CD14-positive monocyte (primary cell): ENCODE data around the gene ZNF611. TPM values are rescaled to one million over a fixed set of nuclear protein-coding genes. Genes with fewer than 3 reads are reported as not detected.
"Not testable (repeated sequence)": the region's sequence is repeated elsewhere in the genome, so short reads cannot be mapped to it uniquely, and the experiment has no call there.

ENCODE experiments used
- DNase-seq, 3 donors: peaks; one replicate each; pipeline ENCODE4 v3.0.0-alpha.2; 2011 to 2022
- H2AFZ ChIP-seq: 2 replicates; pipeline ENCODE4 v1.6.0; 2012; ENCODE audit warnings: mild to moderate bottlenecking, low read depth, low read length, inconsistent platforms; ENCODE audit not compliant: insufficient read depth, poor library complexity, severe bottlenecking
- H3K27ac ChIP-seq, 2 donors: 1 replicate in 1 of 2; 2 replicates in 1 of 2; pipeline ENCODE4 v1.5.1; 2012 to 2013; ENCODE audit warnings: low read length in 2 of 2, control low read depth in 1 of 2, inconsistent platforms in 1 of 2, low read depth in 1 of 2, mild to moderate bottlenecking in 1 of 2
- H3K27me3 ChIP-seq, 2 donors: one replicate each; pipeline versions ENCODE4 v1.6.0 to v1.6.1; 2011 to 2013; ENCODE audit warnings: low read length in 2 of 2; ENCODE audit not compliant: control insufficient read depth in 2 of 2, insufficient read depth in 2 of 2
- H3K36me3 ChIP-seq, 2 donors: replicated peaks in 1 of 2; 1 replicate in 1 of 2; 2 replicates in 1 of 2; pipeline versions ENCODE4 v1.5.1 to v1.6.1; 2012 to 2013; ENCODE audit warnings: low read length in 2 of 2, control low read depth in 1 of 2, inconsistent platforms in 1 of 2, mild to moderate bottlenecking in 1 of 2; ENCODE audit not compliant: insufficient read depth in 2 of 2, control insufficient read depth in 1 of 2
- H3K4me1 ChIP-seq, 2 donors: 1 replicate in 1 of 2; 2 replicates in 1 of 2; pipeline versions ENCODE4 v1.5.1 to v1.6.1; 2012 to 2013; ENCODE audit warnings: low read length in 2 of 2, control low read depth in 1 of 2, inconsistent platforms in 1 of 2, mild to moderate bottlenecking in 1 of 2, moderate library complexity in 1 of 2; ENCODE audit not compliant: insufficient read depth in 2 of 2, control insufficient read depth in 1 of 2
- H3K4me2 ChIP-seq: replicated peaks from 2 replicates; pipeline ENCODE3; 2012; ENCODE audit warnings: low read length, moderate library complexity, mild to moderate bottlenecking; ENCODE audit not compliant: poor library complexity, severe bottlenecking; ENCODE audit errors: extremely low read depth
- H3K4me3 ChIP-seq, 3 experiments: fragments of 200-600 bp in 1 of 3; sonication (generic) in 1 of 3; replicated peaks in 1 of 3; 1 replicate in 2 of 3; 2 replicates in 1 of 3; pipeline ENCODE4 v1.5.1; 2011 to 2013; ENCODE audit warnings: low read length in 3 of 3, mild to moderate bottlenecking in 3 of 3, control low read depth in 2 of 3, low read depth in 2 of 3, inconsistent platforms in 1 of 3, moderate library complexity in 1 of 3
- H3K79me2 ChIP-seq: 2 replicates; pipeline ENCODE4 v1.6.0; 2012; ENCODE audit warnings: mild to moderate bottlenecking, control low read depth, inconsistent platforms, low read length, moderate library complexity; ENCODE audit not compliant: insufficient read depth
- H3K9ac ChIP-seq: 2 replicates; pipeline ENCODE4 v1.6.0; 2017; ENCODE audit warnings: low read length, mild to moderate bottlenecking; ENCODE audit not compliant: insufficient read depth, poor library complexity, severe bottlenecking
- H3K9me3 ChIP-seq, 2 donors: replicated peaks in 1 of 2; 1 replicate in 1 of 2; 2 replicates in 1 of 2; pipeline versions ENCODE4 v1.5.1 to v1.6.1; 2012 to 2013; ENCODE audit warnings: low read length in 2 of 2, control low read depth in 1 of 2; ENCODE audit not compliant: control insufficient read depth in 1 of 2, insufficient read depth in 1 of 2
- H4K20me1 ChIP-seq: 2 replicates; pipeline ENCODE4 v1.6.0; 2012; ENCODE audit warnings: mild to moderate bottlenecking, low read length, control low read depth, moderate library complexity; ENCODE audit not compliant: insufficient read depth
- H3K27ac Mint-ChIP-seq, 7 donors: one replicate each; pipeline ENCODE4 v1.8.0; 2020; ENCODE audit warnings: mild to moderate bottlenecking in 7 of 7, mixed read lengths in 7 of 7, moderate library complexity in 6 of 7, inconsistent platforms in 2 of 7
- H3K27me3 Mint-ChIP-seq, 3 donors: one replicate each; pipeline ENCODE4 v1.8.0; 2021 to 2022; ENCODE audit warnings: low read depth in 3 of 3, mild to moderate bottlenecking in 3 of 3, mixed read lengths in 3 of 3, moderate library complexity in 3 of 3, inconsistent platforms in 1 of 3
- H3K36me3 Mint-ChIP-seq, 2 donors: one replicate each; pipeline ENCODE4 v1.8.0; 2020; ENCODE audit warnings: mixed read lengths in 2 of 2, inconsistent platforms in 1 of 2, mild to moderate bottlenecking in 1 of 2
- H3K4me1 Mint-ChIP-seq: one replicate; pipeline ENCODE4 v1.8.0; 2020; ENCODE audit warnings: mild to moderate bottlenecking, mixed read lengths
- H3K4me3 Mint-ChIP-seq, 2 donors: one replicate each; pipeline ENCODE4 v1.8.0; 2020; ENCODE audit warnings: mild to moderate bottlenecking in 2 of 2, mixed read lengths in 2 of 2, moderate library complexity in 1 of 2
- H3K9me3 Mint-ChIP-seq, 7 donors: one replicate each; pipeline ENCODE4 v1.8.0; 2020 to 2022; ENCODE audit warnings: mixed read lengths in 7 of 7, mild to moderate bottlenecking in 6 of 7, moderate library complexity in 6 of 7, inconsistent platforms in 2 of 7
- CTCF ChIP-seq: fragments of 200-600 bp; IDR thresholded peaks from one replicate; pipeline ENCODE4 v1.8.0; 2022; ENCODE audit warnings: antibody characterized with exemption, mild to moderate bottlenecking
- WGBS: methylation state at CpG from one replicate; pipeline ENCODE4 v1.1.5; 2013; ENCODE audit warnings: missing lambda C conversion rate; ENCODE audit not compliant: insufficient coverage; 5-methylcytosine and 5-hydroxymethylcytosine counted together
- intact Hi-C, 2 donors: fragments of 100-400 bp; cut with micrococcal nuclease; formaldehyde crosslinking; loops; one replicate each; pipeline versions ENCODE4 v1.15.0 to v1.15.1; 2023
- polyA plus RNA-seq, 3 donors: library from polyadenylated mRNA; depleted of rRNA in 1 of 3; unstranded in 2 of 3; stranded (reverse) in 1 of 3; fragments of 300-500 nt in 2 of 3; fragments of >200 nt in 1 of 3; fragmentation: Illumina TruSeq in 2 of 3; gene quantifications; 1 replicate in 2 of 3; 2 replicates in 1 of 3; pipeline ENCODE4 v1.2.3, GENCODE V29; 2012 to 2021

ZNF611 gene
- polyA plus RNA-seq, 3 donors, result 5.5 to 20.2 (median 12.0) TPM

GRCh38 chr19:52716522-52716921 is 18.3 kb downstream of the ZNF611 start:
- Histone ChIP-seq H3K4me2 (no peak overlapping the region), H3K36me3 (peaks cover 37 to 56% of the 10 kb centered on the region in 2 donors), H3K4me1 (peaks cover 0 to 5% of the 10 kb centered on the region in 2 donors), H3K9ac (no peak overlapping the region), H3K4me3 (no peak overlapping the region), H3K79me2 (no peaks in the 10 kb centered on the region), H3K9me3 (peaks cover 28 to 46% of the 10 kb centered on the region in 2 donors), H3K27me3 (no peaks in the 10 kb centered on the region), H3K27ac (no peak overlapping the region), H4K20me1 (no peaks in the 10 kb centered on the region), H2AFZ (no peak overlapping the region)
- TF ChIP-seq CTCF, result no peak
- no peak overlapping the region for H3K27ac Mint-ChIP-seq
- peaks cover 0 to 2% (median 0%) of the 10 kb centered on the region in 3 donors for H3K27me3 Mint-ChIP-seq
- no peak for DNase-seq
- H3K4me1 Mint-ChIP-seq, result peaks cover 17% of the 10 kb centered on the region
- peaks cover 23 to 95% (median 70%) of the 10 kb centered on the region in 7 donors for H3K9me3 Mint-ChIP-seq
- intact Hi-C loops, result no loop called here
- no peak overlapping the region for H3K4me3 Mint-ChIP-seq
- H3K36me3 Mint-ChIP-seq, result peaks cover 57 to 69% of the 10 kb centered on the region in 2 donors
- no CpG with 5 or more reads among the region's 1 CpG for WGBS

- H3K27ac ChIP-seq, H4K20me1 ChIP-seq, H3K27me3 Mint-ChIP-seq, H3K79me2 ChIP-seq, H3K4me2 ChIP-seq, H3K9ac ChIP-seq, H3K4me3 Mint-ChIP-seq, intact Hi-C loops, H2AFZ ChIP-seq, H3K4me3 ChIP-seq, H3K4me1 ChIP-seq, H3K27me3 ChIP-seq: not testable (repeated sequence)
- H3K9me3 Mint-ChIP-seq, result peaks cover 24 to 95% (median 70%) of the 10 kb centered on the region in 7 donors
- peaks cover 40 to 56% of the 10 kb centered on the region in 2 donors for H3K36me3 ChIP-seq
- peaks cover 28 to 46% of the 10 kb centered on the region in 2 donors for H3K9me3 ChIP-seq
- peaks cover 17% of the 10 kb centered on the region for H3K4me1 Mint-ChIP-seq
- H3K27ac Mint-ChIP-seq, result peak overlapping the region in 1 of 7 donors; percentile 69
- peaks cover 58 to 69% of the 10 kb centered on the region in 2 donors for H3K36me3 Mint-ChIP-seq
- 30% methylated on average over 4 of the region's 4 CpGs for WGBS
- peak in 1 of 3 donors; percentile 11 for DNase-seq
Measured at GRCh38 chr19:52715902-52716301, 18.9 kb downstream of the ZNF611 start.

GRCh38 chr19:52715330-52715729 is 19.5 kb downstream of the ZNF611 start:
- H3K27me3 Mint-ChIP-seq, H3K79me2 ChIP-seq, H3K27me3 ChIP-seq, H3K9ac ChIP-seq, H3K27ac ChIP-seq, H3K4me1 ChIP-seq, H3K4me3 Mint-ChIP-seq, H3K27ac Mint-ChIP-seq, H3K4me3 ChIP-seq, H2AFZ ChIP-seq, DNase-seq, intact Hi-C loops, H3K4me2 ChIP-seq, H4K20me1 ChIP-seq: not testable (repeated sequence)
- Mint-ChIP-seq H3K36me3 (peaks cover 61 to 70% of the 10 kb centered on the region in 2 donors), H3K4me1 (peaks cover 17% of the 10 kb centered on the region), H3K9me3 (peaks cover 23 to 95% (median 72%) of the 10 kb centered on the region in 7 donors)
- 100% methylated on average over 4 of the region's 5 CpGs for WGBS
- Histone ChIP-seq H3K9me3 (peaks cover 30 to 46% of the 10 kb centered on the region in 2 donors), H3K36me3 (peaks cover 41 to 56% of the 10 kb centered on the region in 2 donors)

DNA sequence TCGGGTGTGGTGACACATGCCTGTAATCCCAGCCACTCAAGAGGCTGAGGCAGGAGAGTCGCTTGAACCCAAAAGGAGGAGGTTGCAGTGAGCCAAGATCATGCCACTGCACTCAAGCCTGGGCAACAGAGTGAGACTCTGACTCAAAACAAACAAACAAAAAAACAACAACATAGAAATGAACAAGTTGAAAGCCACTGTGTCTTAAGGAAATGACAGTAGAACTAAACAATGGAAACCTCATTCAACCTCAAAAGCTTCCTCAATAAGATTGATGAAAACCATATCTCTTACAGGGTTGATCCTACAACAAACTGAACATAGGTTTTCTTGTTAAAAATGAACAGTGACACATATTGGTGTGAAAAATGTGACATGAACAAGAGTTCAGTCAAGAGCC is 21.8 kb downstream of the ZNF611 start:
- H3K9me3 Mint-ChIP-seq, result peaks cover 43 to 97% (median 81%) of the 10 kb centered on the region in 7 donors
- not testable (repeated sequence) for H2AFZ ChIP-seq

More for the DNA sequence above, 21.8 kb downstream of the ZNF611 start:
- H3K27ac ChIP-seq, H4K20me1 ChIP-seq, H3K9ac ChIP-seq, H3K27me3 Mint-ChIP-seq, intact Hi-C loops, H3K4me1 ChIP-seq, H3K4me2 ChIP-seq, H3K27me3 ChIP-seq, H3K79me2 ChIP-seq, H3K4me1 Mint-ChIP-seq, DNase-seq, H3K27ac Mint-ChIP-seq, H3K4me3 Mint-ChIP-seq, H3K4me3 ChIP-seq: not testable (repeated sequence)
- peaks cover 75% of the 10 kb centered on the region in 2 donors for H3K36me3 Mint-ChIP-seq
- peaks cover 53 to 76% of the 10 kb centered on the region in 2 donors for H3K36me3 ChIP-seq
- peaks cover 52 to 60% of the 10 kb centered on the region in 2 donors for H3K9me3 ChIP-seq
- 94% methylated on average over 2 of the region's 2 CpGs for WGBS
